ENCODE measurements around the gene FBXO33.

DNA sequence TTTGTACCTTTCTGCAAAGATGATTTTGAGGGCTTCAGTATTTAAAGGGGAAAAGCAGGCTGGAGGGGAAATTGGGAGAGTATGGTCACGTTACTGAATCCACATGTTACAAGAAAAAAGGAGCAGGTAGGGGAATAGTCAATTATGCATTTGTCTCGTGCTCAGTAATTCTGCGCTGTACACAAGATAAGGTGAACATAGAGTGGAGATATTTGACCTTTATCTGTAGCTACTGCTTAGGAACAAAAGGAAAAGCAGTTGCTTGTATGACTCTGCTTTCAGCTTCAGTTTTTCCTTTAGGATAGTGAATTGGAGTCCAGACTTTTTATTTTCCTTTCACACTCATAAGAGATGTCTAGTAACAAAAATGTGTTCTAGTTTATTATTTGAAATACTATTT, 49.8 kb downstream of the FBXO33 start:
- TF ChIP-seq POLR2A (IDR thresholded peaks at IDR 0.05; ENCODE audit: control extremely low read depth in 1 of 2, low read depth in 2 of 2, low read length in 2 of 2): no peak
- TF ChIP-seq, protein P1, sequence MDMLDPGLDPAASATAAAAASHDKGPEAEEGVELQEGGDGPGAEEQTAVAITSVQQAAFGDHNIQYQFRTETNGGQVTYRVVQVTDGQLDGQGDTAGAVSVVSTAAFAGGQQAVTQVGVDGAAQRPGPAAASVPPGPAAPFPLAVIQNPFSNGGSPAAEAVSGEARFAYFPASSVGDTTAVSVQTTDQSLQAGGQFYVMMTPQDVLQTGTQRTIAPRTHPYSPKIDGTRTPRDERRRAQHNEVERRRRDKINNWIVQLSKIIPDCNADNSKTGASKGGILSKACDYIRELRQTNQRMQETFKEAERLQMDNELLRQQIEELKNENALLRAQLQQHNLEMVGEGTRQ (IDR thresholded peaks at IDR 0.05; ENCODE audit: low read length): no peak

Data from H1 (cell line).